Stimulated activated CD4-positive, alpha-beta T cell treated with anti-CD3 and anti-CD28 coated beads, Interleukin-15, amount 100 ng/mL, for 48 hours (primary cell): ENCODE measurements around the gene KIF1B.
"Not testable (repeated sequence)": the region's sequence is repeated elsewhere in the genome, so short reads cannot be mapped to it uniquely, and the experiment has no call there.

Source experiments
- DNase-seq, 2 donors: peaks; one replicate each; pipeline ENCODE4 v3.0.0-alpha.2; 2020; ENCODE audit warnings: low read depth in 2 of 2

KIF1B gene

GRCh38 chr1:10236405-10237156 lies 26.2 kb downstream of the KIF1B start:
- no peak for DNase-seq

- DNase-seq, result no peak
Observed at GRCh38 chr1:10237157-10237539, 26.8 kb downstream of the KIF1B start.

GRCh38 chr1:10242135-10242534 lies 31.8 kb downstream of the KIF1B start:
- no peak for DNase-seq

GRCh38 chr1:10242811-10243210 lies 32.4 kb downstream of the KIF1B start:
- DNase-seq, result no peak

GRCh38 chr1:10245674-10246073 lies 35.3 kb downstream of the KIF1B start:
- no peak for DNase-seq

GRCh38 chr1:10249808-10250457 lies 39.6 kb downstream of the KIF1B start:
- no peak for DNase-seq

- DNase-seq, result no peak
Observed at GRCh38 chr1:10250663-10251062, 40.3 kb downstream of the KIF1B start.

- DNase-seq, result not testable (repeated sequence)
Observed at GRCh38 chr1:10251325-10252108, 41.1 kb downstream of the KIF1B start.

- no peak for DNase-seq
Observed at GRCh38 chr1:10252508-10252907, 42.1 kb downstream of the KIF1B start.

GRCh38 chr1:10253149-10253548 lies 42.8 kb downstream of the KIF1B start:
- no peak for DNase-seq

GRCh38 chr1:10253755-10254154 lies 43.4 kb downstream of the KIF1B start:
- no peak for DNase-seq

- no peak for DNase-seq
Observed at GRCh38 chr1:10257851-10258250, 47.5 kb downstream of the KIF1B start.

GRCh38 chr1:10259547-10259946 lies 49.2 kb downstream of the KIF1B start:
- DNase-seq, result not testable (repeated sequence)

- no peak for DNase-seq
Observed at GRCh38 chr1:10263450-10264082, 53.2 kb downstream of the KIF1B start.

- no peak for DNase-seq
Observed at GRCh38 chr1:10265027-10265426, 54.7 kb downstream of the KIF1B start.

- no peak for DNase-seq
Observed at GRCh38 chr1:10265900-10266299, 55.5 kb downstream of the KIF1B start.

GRCh38 chr1:10267319-10267718 lies 56.9 kb downstream of the KIF1B start:
- DNase-seq, result no peak

- no peak for DNase-seq
Observed at GRCh38 chr1:10267921-10268320, 57.6 kb downstream of the KIF1B start.

- no peak for DNase-seq
Observed at GRCh38 chr1:10271090-10271489, 60.7 kb downstream of the KIF1B start.

- DNase-seq, result no peak
Observed at GRCh38 chr1:10271869-10272268, 61.5 kb downstream of the KIF1B start.

GRCh38 chr1:10272274-10272673 lies 61.9 kb downstream of the KIF1B start:
- DNase-seq, result no peak

- no peak for DNase-seq
Observed at GRCh38 chr1:10278880-10279279, 68.5 kb downstream of the KIF1B start.
